DMS153 treated with DMSO at 0.1 percent for 48 hours (cell line): ENCODE results near the gene CDC25B.
"Not testable (repeated sequence)": the region's sequence is repeated elsewhere in the genome, so short reads cannot be mapped to it uniquely, and the experiment has no call there.

ENCODE experiments used
- DNase-seq: peaks from one replicate; lab custom pipeline; 2025; ENCODE audit not compliant: unreplicated experiment; lab: John Stamatoyannopoulos, UW

Gene CDC25B

DNA sequence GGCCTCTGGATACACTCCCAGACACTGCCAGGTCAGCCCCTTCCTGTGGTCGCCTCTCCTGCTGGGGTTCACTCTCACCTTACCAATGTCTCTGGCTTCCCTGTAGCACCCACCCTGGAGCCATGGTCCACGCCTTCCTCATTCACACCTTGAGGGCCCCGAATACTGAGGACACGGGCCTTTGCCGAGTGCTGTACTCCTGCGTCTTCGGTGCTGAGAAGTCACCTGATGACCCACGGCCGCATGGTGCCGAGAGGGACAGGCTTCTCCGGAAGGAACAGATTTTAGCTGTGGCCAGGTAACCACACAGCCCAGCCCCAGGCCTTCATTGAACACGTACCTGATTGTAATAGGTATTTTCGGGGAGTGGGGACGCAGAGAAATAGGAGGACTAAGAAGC, 25.9 kb downstream of the CDC25B start:
- DNase-seq: no peak

DNA sequence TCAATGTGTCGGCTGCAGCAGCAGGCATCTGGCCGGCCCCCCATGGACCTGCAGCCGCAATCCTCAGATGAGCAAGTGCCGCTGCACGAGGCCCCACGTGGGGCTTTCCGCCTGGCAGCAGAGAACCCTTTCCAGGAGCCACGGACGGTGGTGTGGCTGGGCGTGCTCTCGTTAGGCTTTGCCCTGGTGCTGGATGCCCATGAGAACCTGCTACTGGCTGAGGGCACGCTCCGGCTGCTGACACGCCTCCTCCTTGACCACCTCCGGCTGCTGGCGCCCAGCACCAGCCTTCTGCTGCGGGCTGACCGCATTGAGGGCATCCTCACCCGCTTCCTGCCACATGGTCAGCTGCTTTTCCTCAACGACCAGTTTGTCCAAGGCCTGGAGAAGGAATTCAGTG, 27.8 kb downstream of the CDC25B start:
- DNase-seq: no peak

DNA sequence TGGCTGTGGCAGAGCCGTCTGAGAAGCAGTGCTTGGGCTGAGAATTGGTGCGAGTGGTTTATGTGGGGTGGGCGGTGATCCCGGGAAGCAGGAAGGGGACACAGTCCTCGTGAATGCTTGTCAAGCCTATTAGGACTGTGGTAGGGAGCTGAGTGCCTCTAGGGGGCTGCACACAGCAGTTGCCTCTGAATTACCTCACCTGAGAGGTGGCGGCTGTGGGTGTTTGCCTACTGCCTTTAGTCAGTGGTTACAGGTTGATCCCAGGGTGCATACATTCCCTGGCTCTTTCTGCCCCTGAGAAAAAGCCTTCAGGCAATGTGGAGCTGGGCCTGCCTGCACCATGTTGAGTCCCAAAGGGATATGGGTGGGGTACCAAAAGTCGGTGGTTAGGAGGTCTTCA, 29.4 kb downstream of the CDC25B start:
- DNase-seq: no peak

DNA sequence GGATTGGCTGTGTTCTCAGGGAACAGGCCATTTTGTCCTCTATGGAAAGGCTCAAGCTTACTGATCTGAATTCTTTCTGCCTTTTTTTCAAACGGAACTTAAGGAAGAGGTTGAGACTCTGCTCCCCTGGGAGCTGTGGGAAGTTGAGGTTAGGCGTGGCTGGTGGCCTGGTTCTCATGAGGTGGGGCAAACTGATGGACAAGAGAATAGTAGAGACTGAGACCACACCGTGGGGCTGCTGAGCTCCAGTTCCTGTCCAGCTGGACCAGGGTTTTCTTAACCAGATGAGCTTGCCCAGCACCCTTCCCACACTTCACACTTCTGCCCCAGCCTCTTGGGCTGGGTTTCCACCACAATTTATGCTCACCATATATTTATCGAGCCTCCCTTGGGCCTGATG, 30.3 kb downstream of the CDC25B start:
- no peak for DNase-seq

DNA sequence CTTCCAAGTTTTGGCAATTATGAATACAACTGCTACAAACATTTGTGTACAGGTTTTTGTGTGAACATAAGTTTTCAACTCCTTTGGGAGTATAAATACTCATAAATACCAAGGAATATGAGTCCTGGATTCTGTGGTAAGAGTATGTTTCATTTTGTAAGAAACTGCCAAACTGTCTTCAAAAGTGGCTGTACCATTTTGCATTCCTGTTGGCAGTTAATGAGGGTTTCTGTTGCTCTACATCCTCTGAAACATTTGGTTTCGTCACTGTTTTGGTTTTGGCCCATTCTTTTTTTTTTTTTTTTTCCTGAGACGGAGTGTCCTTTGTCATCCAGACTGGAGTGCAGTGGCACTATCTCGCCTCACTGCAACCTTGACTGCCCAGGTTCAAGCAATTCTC, 32.7 kb downstream of the CDC25B start:
- DNase-seq: no peak

DNA sequence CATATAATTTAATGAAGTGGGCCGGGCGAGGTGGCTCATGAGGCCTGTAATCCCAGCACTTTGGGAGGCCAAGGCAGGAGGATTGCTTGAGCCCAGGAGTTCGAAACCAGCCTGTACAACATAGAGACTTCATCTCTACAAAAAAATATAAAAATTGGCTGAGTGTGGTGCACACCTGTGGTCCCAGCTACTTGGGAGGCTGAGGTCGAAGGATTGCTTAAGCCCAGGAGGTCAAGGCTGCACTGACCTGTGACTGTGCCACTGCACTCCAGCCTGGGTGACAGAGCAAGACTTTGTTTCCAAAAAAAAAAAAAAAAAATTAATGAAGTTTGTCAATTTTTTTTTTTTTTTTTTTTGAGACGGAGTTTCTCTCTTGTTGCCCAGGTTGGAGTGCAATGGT, 33.8 kb downstream of the CDC25B start:
- not testable (repeated sequence) for DNase-seq

DNA sequence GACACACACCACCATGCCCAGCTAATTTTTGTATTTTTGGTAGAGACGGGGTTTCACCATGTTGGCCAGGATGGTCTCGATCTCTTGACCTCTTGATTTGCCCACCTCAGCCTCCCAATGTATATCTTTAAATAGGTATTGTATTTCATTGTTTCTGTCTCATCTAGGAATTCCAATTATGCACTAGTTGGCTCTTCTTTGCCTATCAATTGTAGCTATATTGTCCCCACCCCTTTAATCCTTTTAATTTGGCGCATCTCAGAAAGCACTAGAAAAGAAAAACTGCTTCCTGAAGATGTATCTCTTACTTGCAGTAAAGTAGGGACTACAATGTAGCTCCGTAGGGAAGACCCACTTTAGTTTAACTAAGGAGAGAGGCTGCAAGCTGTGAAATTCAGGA, 40.0 kb downstream of the CDC25B start:
- no peak for DNase-seq

DNA sequence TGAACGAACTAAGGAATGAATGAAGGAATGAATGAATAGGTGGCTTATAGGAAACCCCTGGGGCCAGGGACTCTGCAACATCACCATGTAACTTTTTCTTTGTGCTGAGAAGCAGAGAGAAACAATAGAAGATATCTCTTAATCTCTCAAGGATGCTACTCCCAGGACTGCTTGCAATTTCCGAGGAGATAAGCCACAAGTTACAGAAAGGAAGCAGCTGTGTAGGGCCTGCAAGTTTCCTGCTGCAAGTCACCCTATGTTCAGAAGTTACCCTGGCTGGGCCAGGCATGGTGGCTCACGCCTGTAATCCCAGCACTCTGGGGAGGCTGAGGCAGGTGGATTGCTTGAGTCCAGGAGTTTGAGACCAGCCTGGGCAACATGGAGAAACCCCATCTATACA, 43.2 kb downstream of the CDC25B start:
- no peak for DNase-seq

DNA sequence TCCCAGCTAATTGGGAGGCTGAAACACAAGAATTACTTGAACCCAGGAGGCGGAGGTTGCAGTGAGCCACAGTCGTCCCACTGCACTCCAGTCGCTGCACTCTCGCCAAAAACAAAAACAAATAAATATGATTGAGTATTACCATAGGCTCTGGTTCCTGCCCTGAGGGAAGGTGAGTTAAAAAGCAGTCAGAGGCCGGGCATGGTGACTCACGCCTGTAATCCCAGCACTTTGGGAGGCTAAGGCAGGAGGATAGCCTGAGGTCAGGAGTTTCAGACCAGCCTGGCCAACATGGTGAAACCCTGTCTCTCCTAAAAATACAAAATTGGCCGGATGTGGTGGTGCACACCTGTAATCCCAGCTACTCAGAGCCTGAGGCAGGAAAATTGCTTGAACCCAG, 44.1 kb downstream of the CDC25B start:
- not testable (repeated sequence) for DNase-seq

DNA sequence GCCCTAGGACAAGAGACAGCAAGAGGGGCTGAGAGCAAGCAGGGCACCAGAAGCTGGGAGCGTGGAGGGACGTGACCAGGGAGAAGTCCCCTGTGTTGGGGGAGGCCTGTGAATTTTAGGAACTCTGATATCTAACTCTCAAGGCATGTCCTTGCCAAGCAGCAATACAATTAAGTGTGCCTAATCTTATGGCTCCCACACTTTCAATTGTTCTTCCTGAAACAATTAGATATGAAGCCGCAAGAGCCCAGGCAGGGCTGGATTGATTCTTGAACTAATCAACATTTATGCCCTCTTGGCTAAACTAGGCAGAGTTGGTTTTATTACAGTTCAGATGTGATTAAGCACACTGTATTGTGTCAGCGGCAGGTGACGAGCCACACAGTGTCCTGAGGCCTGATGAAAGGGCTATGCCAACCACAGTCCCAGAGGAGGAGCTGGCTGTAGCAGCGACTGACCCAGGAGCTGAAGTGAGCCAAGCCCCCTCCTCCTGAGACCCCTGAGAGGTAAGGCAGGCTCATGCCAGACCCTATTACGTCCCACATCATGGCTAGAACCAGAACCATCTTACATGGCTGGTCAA, 46.3 kb downstream of the CDC25B start:
- DNase-seq: no peak

DNA sequence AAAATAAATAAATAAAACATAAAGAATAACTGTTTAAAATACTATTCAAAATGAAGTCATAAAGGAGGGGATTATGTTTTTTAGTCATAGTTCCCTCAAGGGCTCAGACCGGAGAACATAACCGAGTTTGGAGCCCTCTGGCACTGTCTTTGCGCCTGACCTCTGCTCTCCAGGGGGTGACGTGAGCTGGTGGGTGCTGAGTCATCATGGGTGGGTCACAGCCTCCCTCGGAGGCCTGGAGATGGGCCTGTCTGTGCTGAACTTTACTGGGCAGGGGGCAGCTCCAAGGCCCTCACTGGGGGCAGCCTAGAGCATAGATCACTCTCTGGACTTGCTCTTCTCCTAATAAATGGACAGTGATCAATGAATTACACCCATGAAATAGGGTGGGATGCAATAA, 47.4 kb downstream of the CDC25B start:
- no peak for DNase-seq

DNA sequence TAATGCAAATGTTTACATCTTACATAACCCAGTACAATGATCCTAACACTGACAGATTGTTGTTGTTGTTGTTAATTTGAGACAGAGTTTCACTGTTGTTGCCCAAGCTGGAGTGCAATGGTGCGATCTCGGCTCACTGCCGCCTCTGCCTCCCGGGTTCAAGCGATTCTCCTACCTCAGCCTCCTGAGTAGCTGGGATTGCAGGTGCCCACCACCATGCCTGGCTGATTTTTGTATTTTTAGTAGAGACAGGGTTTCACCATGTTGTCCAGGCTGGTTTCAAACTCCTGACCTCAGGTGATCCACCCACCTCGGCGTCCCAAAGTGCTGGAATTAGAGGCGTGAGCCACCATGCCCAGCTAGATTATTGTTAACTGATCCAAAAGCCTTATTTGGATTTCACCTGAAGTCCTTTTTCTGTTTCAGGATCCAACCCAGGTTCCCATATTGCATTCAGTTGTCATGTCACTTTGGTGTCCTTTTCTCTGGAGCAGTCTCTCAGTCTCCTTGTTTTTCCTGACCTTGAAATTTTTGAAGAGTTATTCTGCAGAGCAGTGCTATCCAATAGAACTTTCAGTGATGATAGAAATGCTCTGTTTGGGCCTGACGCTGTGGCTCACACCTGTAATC, 48.0 kb downstream of the CDC25B start:
- DNase-seq: not testable (repeated sequence)

DNA sequence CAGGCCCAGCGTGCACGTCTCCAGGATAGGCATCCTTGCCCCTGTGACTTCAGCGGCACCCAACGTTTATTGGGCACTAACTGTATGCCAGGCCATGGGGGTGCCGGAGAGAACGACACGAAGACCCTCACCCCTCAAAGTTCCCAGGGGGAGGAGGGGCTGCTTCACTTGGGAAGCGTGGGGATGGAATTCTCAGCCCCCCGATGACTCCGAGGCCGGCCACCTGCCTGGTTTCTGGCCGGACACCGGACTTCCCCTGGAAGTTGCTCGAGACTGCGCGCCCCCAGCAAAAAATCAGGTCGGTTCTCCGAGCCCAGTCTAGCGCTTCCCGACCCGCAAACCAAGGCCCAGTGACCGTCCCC, 50.2 kb downstream of the CDC25B start:
- no peak for DNase-seq

DNA sequence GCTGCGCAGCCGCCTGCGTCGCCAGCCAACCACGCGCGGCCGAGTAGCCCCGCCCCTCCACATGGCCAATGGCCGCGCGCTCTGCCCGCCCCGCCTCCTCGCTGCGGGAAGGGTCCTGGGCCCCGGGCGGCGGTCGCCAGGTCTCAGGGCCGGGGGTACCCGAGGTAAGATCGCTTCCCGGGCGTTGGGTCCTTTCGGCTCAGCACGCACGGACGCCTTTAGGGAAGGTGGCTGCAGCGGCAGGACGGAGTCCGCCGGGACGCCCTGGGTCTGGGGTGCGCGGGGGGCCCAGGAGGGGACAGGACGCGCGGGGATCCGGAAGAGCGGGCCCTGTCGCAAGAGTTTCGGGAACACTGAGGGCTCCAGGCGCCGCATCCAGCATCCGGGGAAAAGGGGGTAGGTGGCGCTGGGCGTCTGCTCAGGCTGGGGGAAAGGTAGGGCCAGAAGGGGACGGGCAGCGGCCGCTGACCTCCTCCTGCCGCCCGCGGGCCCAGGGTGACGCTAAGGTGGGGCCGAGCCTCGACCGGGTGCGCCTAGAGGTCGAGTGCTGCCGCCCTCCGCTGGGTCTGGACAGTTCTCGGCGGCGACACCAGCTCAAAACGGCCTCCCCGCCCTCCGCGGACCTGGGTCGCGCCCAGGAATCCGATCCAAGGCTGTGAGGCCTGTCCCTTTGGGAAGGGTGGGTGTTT, 50.8 kb downstream of the CDC25B start, which contains the start of gene MAVS:
MAVS (plus strand) TSS at position 95 of the 689 bp plus-strand sequence. CDS start 7,791 bp downstream, outside the sequence.
- DNase-seq: peak; percentile 83

DNA sequence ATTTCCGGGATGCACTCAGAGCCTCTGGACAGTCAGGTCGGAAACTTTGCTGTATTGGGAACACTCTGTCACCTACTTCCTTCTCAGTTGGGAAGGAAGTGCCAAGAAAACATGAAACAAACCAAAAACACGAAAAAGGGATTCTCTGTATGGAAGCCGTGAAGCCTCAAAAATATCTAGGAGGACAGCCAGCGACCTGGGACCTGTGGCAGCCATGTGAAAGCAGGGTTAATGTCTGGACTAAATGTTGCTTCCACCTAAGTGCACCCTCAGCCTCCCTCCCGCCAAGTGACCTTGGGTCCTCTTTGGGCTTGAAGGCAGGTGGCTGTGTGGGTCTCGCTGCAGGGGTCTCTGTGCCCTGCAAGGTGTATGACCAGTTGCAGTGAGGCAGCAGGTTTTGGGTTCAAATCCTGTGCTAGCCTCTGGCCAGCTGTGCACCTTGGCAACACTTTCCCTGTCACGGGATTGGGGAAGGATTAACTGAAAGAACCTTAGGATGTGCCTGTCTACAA, 51.4 kb downstream of the CDC25B start:
- DNase-seq: no peak

DNA sequence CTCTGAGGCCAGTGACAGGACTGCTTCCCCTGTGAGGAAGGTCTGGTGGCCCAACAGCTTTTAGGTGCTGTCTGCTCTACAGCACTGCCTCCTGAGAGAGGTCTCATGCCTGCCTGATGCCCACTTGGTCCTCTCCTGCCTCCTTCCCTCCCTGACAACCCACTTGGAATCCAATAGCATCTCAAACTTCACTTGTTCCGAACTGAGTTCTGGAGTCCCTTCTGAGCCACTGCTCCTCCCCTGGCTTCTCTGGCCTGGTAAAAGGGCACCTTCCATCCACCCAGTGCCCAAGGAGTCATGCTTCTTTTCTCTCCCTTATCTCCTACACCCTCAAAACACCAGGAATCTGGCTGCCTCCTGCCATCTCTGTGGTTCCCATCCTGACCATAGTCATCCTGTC, 52.5 kb downstream of the CDC25B start:
- DNase-seq: no peak

DNA sequence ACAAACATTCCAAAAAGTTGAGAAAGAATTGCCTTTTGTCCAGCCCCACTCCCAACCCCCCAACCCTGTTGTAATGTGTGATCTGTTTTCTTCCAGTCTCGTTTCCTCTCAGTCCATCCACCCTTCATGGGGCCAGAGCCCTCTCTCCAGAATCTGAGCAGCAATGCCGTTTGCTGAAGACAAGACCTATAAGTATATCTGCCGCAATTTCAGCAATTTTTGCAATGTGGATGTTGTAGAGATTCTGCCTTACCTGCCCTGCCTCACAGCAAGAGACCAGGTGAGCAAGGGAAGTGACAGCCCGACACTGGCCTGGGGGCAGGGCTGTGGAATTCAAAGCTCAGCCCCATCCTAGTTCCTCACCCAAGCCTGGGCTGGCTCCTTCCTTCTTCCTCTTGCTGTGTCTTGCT, 58.4 kb downstream of the CDC25B start:
- no peak for DNase-seq
